Measurements from ENCODE around the gene MRPS27. TPM values are rescaled to one million over a fixed set of nuclear protein-coding genes. Genes with fewer than 3 reads are reported as not detected.
"Not testable (repeated sequence)": the region's sequence is repeated elsewhere in the genome, so short reads cannot be mapped to it uniquely, and the experiment has no call there.

The MRPS27 gene
- total RNA-seq, 1 donor from 2014 or later: 54.7 TPM

- H3K36me3 Mint-ChIP-seq (ENCODE audit: insufficient read depth): peaks cover 20% of the 10 kb centered on the region
- no peaks in the 10 kb centered on the region for H3K4me1 Mint-ChIP-seq (ENCODE audit: low read depth)
- H3K27me3 Mint-ChIP-seq: no peaks in the 10 kb centered on the region
- no peak overlapping the region for H3K27ac Mint-ChIP-seq
- no peak for TF ChIP-seq CTCF (IDR thresholded peaks at IDR 0.05; ENCODE audit: unreplicated experiment)
- no peaks in the 10 kb centered on the region for H3K9me3 Mint-ChIP-seq (ENCODE audit: low read depth)
- DNase-seq (ENCODE audit: low spot score, unreplicated experiment): no peak
- no peak overlapping the region for H3K4me3 Mint-ChIP-seq (ENCODE audit: low read depth)
Observed at GRCh38 chr5:72328172-72328571, 8.1 kb upstream of the MRPS27 start.

- no peak for TF ChIP-seq CTCF (IDR thresholded peaks at IDR 0.05; ENCODE audit: unreplicated experiment)
- Mint-ChIP-seq H3K4me1 (ENCODE audit: low read depth) (no peaks in the 10 kb centered on the region), H3K36me3 (ENCODE audit: insufficient read depth) (peaks cover 19% of the 10 kb centered on the region), H3K27ac (no peak overlapping the region), H3K9me3 (ENCODE audit: low read depth) (no peaks in the 10 kb centered on the region), H3K27me3 (no peaks in the 10 kb centered on the region), H3K4me3 (ENCODE audit: low read depth) (no peak overlapping the region)
- DNase-seq (ENCODE audit: low spot score, unreplicated experiment): no peak
Observed at GRCh38 chr5:72326306-72326649, 6.2 kb upstream of the MRPS27 start.

- Mint-ChIP-seq H3K4me1 (ENCODE audit: low read depth) (no peaks in the 10 kb centered on the region), H3K36me3 (ENCODE audit: insufficient read depth) (peaks cover 15% of the 10 kb centered on the region), H3K4me3 (ENCODE audit: low read depth) (no peak overlapping the region), H3K27ac (no peak overlapping the region), H3K9me3 (ENCODE audit: low read depth) (no peaks in the 10 kb centered on the region), H3K27me3 (no peaks in the 10 kb centered on the region)
- TF ChIP-seq CTCF (IDR thresholded peaks at IDR 0.05; ENCODE audit: unreplicated experiment): no peak
- DNase-seq (ENCODE audit: low spot score, unreplicated experiment): no peak
Observed at GRCh38 chr5:72325566-72326305, 5.7 kb upstream of the MRPS27 start.

- Mint-ChIP-seq H3K36me3 (ENCODE audit: insufficient read depth) (peaks cover 9% of the 10 kb centered on the region), H3K27me3 (no peaks in the 10 kb centered on the region), H3K4me1 (ENCODE audit: low read depth) (peaks cover 3% of the 10 kb centered on the region), H3K9me3 (ENCODE audit: low read depth) (no peaks in the 10 kb centered on the region), H3K27ac (no peak overlapping the region), H3K4me3 (ENCODE audit: low read depth) (no peak overlapping the region)
- TF ChIP-seq CTCF (IDR thresholded peaks at IDR 0.05; ENCODE audit: unreplicated experiment): no peak
- no peak for DNase-seq (ENCODE audit: low spot score, unreplicated experiment)
Observed at GRCh38 chr5:72324189-72324825, 4.3 kb upstream of the MRPS27 start.

GRCh38 chr5:72319435-72319975 is 535 bp downstream of the MRPS27 start:
- not testable (repeated sequence) for DNase-seq (ENCODE audit: low spot score, unreplicated experiment); H3K36me3 Mint-ChIP-seq (ENCODE audit: insufficient read depth); H3K9me3 Mint-ChIP-seq (ENCODE audit: low read depth); H3K4me1 Mint-ChIP-seq (ENCODE audit: low read depth); H3K27me3 Mint-ChIP-seq
- Mint-ChIP-seq H3K27ac (peak overlapping the region; percentile 99), H3K4me3 (ENCODE audit: low read depth) (peak overlapping the region; percentile 99)

Measured in progenitor cell of endocrine pancreas (in vitro differentiated cells).